ENCODE measurements around the gene BRIP1.

BRIP1 gene

GRCh38 chr17:61884864-61885263, 21.5 kb upstream of the BRIP1 start:
- no peaks in the 10 kb centered on the region for H3K4me1 ChIP-seq (ENCODE audit: control insufficient read depth, insufficient read depth, low read length)
- no peak overlapping the region for H3K27ac ChIP-seq (ENCODE audit: low read depth, low read length)
- H3K36me3 ChIP-seq (ENCODE audit: control insufficient read depth, insufficient read depth, low read length), result peaks cover 69% of the 10 kb centered on the region

DNA sequence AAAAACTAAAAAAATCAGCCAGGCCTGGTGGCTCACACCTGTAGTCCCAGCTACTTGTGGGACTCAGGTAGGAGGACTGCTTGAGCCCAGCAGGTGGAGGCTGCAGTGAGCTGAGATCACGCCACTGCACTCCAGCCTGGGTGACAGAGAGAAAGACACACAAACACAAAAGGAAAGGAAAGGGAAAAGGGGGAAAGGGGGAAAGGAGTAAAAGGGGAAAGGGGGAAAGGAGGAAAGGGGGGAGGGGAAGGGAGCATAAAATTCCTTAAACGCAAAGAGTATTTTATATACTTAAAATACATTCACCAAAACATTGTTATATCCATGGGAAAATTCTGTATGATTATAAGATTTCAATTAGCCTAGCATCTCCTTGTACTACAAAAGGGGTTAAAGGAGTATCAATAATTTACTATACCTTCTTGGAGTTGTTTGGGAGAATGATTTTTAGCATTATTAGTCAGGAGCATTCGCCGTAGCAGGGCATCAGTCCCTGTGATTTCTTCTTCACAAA, 17.3 kb upstream of the BRIP1 start:
- H3K9ac ChIP-seq (ENCODE audit: low read depth, low read length), result no peak overlapping the region
- no peak overlapping the region for H3K27ac ChIP-seq (ENCODE audit: low read depth, low read length)
- peaks cover 71% of the 10 kb centered on the region for H3K36me3 ChIP-seq (ENCODE audit: control insufficient read depth, insufficient read depth, low read length)
- no peak overlapping the region for H3K4me3 ChIP-seq (ENCODE audit: low read depth, low read length)
- H3K27me3 ChIP-seq (ENCODE audit: control insufficient read depth, insufficient read depth, low read length), result no peaks in the 10 kb centered on the region
- no peaks in the 10 kb centered on the region for H3K9me3 ChIP-seq (ENCODE audit: control insufficient read depth, insufficient read depth, low read length)
- no peaks in the 10 kb centered on the region for H3K4me1 ChIP-seq (ENCODE audit: control insufficient read depth, insufficient read depth, low read length)

More at GRCh38 chr17:61884864-61885263, 21.5 kb upstream of the BRIP1 start:
- H3K27me3 ChIP-seq (ENCODE audit: control insufficient read depth, insufficient read depth, low read length), result no peaks in the 10 kb centered on the region
- H3K4me3 ChIP-seq (ENCODE audit: low read depth, low read length), result no peak overlapping the region
- H3K9ac ChIP-seq (ENCODE audit: low read depth, low read length), result no peak overlapping the region
- no peaks in the 10 kb centered on the region for H3K9me3 ChIP-seq (ENCODE audit: control insufficient read depth, insufficient read depth, low read length)

GRCh38 chr17:61878984-61879612, 15.8 kb upstream of the BRIP1 start:
- no peaks in the 10 kb centered on the region for H3K4me1 ChIP-seq (ENCODE audit: control insufficient read depth, insufficient read depth, low read length)
- H3K36me3 ChIP-seq (ENCODE audit: control insufficient read depth, insufficient read depth, low read length), result peaks cover 73% of the 10 kb centered on the region
- H3K27me3 ChIP-seq (ENCODE audit: control insufficient read depth, insufficient read depth, low read length), result no peaks in the 10 kb centered on the region
- H3K27ac ChIP-seq (ENCODE audit: low read depth, low read length), result no peak overlapping the region
- no peaks in the 10 kb centered on the region for H3K9me3 ChIP-seq (ENCODE audit: control insufficient read depth, insufficient read depth, low read length)
- no peak overlapping the region for H3K4me3 ChIP-seq (ENCODE audit: low read depth, low read length)
- no peak overlapping the region for H3K9ac ChIP-seq (ENCODE audit: low read depth, low read length)

- Histone ChIP-seq H3K27me3 (ENCODE audit: control insufficient read depth, insufficient read depth, low read length) (no peaks in the 10 kb centered on the region), H3K9me3 (ENCODE audit: control insufficient read depth, insufficient read depth, low read length) (no peaks in the 10 kb centered on the region), H3K27ac (ENCODE audit: low read depth, low read length) (no peak overlapping the region), H3K4me3 (ENCODE audit: low read depth, low read length) (no peak overlapping the region), H3K36me3 (ENCODE audit: control insufficient read depth, insufficient read depth, low read length) (peaks cover 72% of the 10 kb centered on the region), H3K9ac (ENCODE audit: low read depth, low read length) (no peak overlapping the region), H3K4me1 (ENCODE audit: control insufficient read depth, insufficient read depth, low read length) (no peaks in the 10 kb centered on the region)
These were observed 15.2 kb upstream of the BRIP1 start for GRCh38 chr17:61878520-61878919.

DNA sequence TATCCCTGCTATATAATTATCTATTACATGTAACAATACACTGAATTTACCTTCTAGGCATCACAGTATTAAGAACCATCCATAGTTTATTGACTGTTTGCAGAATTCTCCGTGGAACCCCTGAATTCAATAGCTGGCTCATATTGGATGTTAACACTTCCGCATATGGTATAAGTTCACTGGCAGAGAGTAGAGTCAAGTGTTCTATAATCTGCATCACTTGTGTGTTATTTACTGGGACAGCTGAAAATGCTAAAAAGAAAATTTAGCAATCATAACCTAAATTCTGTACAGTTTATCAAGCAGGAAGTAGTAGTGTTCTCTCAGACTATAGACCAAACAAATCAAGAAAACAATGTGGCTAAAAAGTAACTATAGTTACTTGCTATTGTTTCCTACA, 14.5 kb upstream of the BRIP1 start:
- Histone ChIP-seq H3K36me3 (ENCODE audit: control insufficient read depth, insufficient read depth, low read length) (peaks cover 70% of the 10 kb centered on the region), H3K27ac (ENCODE audit: low read depth, low read length) (no peak overlapping the region), H3K4me1 (ENCODE audit: control insufficient read depth, insufficient read depth, low read length) (no peaks in the 10 kb centered on the region), H3K9me3 (ENCODE audit: control insufficient read depth, insufficient read depth, low read length) (no peaks in the 10 kb centered on the region), H3K27me3 (ENCODE audit: control insufficient read depth, insufficient read depth, low read length) (no peaks in the 10 kb centered on the region), H3K4me3 (ENCODE audit: low read depth, low read length) (no peak overlapping the region), H3K9ac (ENCODE audit: low read depth, low read length) (no peak overlapping the region)

DNA sequence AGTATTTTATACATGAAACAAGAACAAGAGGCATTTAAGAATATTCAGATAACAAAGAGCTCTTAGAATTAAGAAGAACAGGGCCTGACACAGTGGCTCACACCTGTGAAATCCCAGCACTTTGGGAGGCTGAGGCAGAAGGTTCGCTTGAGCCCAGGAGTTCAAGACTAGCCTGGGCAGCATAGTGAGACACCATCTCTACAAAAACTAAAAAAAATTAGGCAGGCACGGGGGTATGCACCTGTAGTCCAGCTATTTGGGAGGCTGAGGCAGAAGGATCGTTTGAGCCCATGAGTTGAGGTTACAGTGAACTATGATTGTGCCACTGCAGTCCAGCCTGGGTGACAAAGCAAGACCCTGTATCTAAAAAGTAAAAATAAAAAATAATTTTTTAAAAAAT, 12.5 kb upstream of the BRIP1 start:
- H3K9ac ChIP-seq (ENCODE audit: low read depth, low read length), result no peak overlapping the region
- peaks cover 70% of the 10 kb centered on the region for H3K36me3 ChIP-seq (ENCODE audit: control insufficient read depth, insufficient read depth, low read length)
- no peak overlapping the region for H3K27ac ChIP-seq (ENCODE audit: low read depth, low read length)
- no peaks in the 10 kb centered on the region for H3K27me3 ChIP-seq (ENCODE audit: control insufficient read depth, insufficient read depth, low read length)
- H3K4me1 ChIP-seq (ENCODE audit: control insufficient read depth, insufficient read depth, low read length), result no peaks in the 10 kb centered on the region
- H3K9me3 ChIP-seq (ENCODE audit: control insufficient read depth, insufficient read depth, low read length), result no peaks in the 10 kb centered on the region
- H3K4me3 ChIP-seq (ENCODE audit: low read depth, low read length), result no peak overlapping the region

DNA sequence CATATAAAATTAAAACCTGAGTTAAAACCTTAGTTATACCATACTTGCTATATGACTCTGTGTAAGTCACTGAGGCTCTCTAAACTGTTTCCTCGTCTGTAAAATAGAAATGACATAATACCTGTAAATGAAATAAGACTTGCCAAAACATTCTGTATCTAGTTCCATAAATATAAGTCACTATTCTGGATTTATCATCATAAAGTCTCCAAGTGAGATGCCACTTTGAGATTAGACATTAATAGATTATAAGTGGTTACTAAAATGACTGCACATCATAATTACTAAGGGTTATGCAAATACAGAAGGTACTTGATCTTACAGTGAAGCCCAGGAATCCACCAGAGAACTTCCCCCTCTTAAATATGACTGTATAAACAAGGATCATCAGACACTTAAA, 12.0 kb upstream of the BRIP1 start:
- H3K27ac ChIP-seq (ENCODE audit: low read depth, low read length), result no peak overlapping the region
- peaks cover 76% of the 10 kb centered on the region for H3K36me3 ChIP-seq (ENCODE audit: control insufficient read depth, insufficient read depth, low read length)

GRCh38 chr17:61874075-61874474, 10.7 kb upstream of the BRIP1 start:
- H3K27me3 ChIP-seq (ENCODE audit: control insufficient read depth, insufficient read depth, low read length), result no peaks in the 10 kb centered on the region
- H3K27ac ChIP-seq (ENCODE audit: low read depth, low read length), result no peak overlapping the region
- H3K4me3 ChIP-seq (ENCODE audit: low read depth, low read length), result no peak overlapping the region
- H3K9me3 ChIP-seq (ENCODE audit: control insufficient read depth, insufficient read depth, low read length), result no peaks in the 10 kb centered on the region
- H3K4me1 ChIP-seq (ENCODE audit: control insufficient read depth, insufficient read depth, low read length), result no peaks in the 10 kb centered on the region
- no peak overlapping the region for H3K9ac ChIP-seq (ENCODE audit: low read depth, low read length)
- peaks cover 80% of the 10 kb centered on the region for H3K36me3 ChIP-seq (ENCODE audit: control insufficient read depth, insufficient read depth, low read length)

More for the DNA sequence above, 12.0 kb upstream of the BRIP1 start:
- no peak overlapping the region for H3K9ac ChIP-seq (ENCODE audit: low read depth, low read length)
- no peak overlapping the region for H3K4me3 ChIP-seq (ENCODE audit: low read depth, low read length)
- H3K9me3 ChIP-seq (ENCODE audit: control insufficient read depth, insufficient read depth, low read length), result no peaks in the 10 kb centered on the region
- no peaks in the 10 kb centered on the region for H3K4me1 ChIP-seq (ENCODE audit: control insufficient read depth, insufficient read depth, low read length)
- no peaks in the 10 kb centered on the region for H3K27me3 ChIP-seq (ENCODE audit: control insufficient read depth, insufficient read depth, low read length)

GRCh38 chr17:61872099-61872498, 8.8 kb upstream of the BRIP1 start:
- Histone ChIP-seq H3K4me1 (ENCODE audit: control insufficient read depth, insufficient read depth, low read length) (no peaks in the 10 kb centered on the region), H3K36me3 (ENCODE audit: control insufficient read depth, insufficient read depth, low read length) (peaks cover 89% of the 10 kb centered on the region), H3K27ac (ENCODE audit: low read depth, low read length) (no peak overlapping the region), H3K9ac (ENCODE audit: low read depth, low read length) (no peak overlapping the region), H3K9me3 (ENCODE audit: control insufficient read depth, insufficient read depth, low read length) (no peaks in the 10 kb centered on the region), H3K27me3 (ENCODE audit: control insufficient read depth, insufficient read depth, low read length) (no peaks in the 10 kb centered on the region), H3K4me3 (ENCODE audit: low read depth, low read length) (no peak overlapping the region)

DNA sequence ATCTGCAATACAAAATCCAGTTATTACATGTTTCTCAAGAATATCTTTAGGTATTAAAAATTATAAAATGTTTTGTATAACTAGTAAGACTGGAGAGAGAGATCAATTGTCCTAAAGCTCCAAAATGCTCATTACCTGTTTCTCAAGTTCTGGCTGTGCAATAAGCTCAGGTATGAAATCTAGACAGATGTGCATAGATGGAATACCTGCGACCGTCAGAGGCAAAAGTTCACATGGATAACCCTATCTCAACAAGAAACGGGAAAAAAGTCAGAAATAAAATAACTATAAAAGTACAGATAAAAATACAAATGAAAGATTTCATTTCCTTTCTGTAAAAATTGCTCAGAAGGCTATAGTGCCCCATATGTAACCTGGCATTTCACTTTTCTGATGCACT, 5.8 kb upstream of the BRIP1 start:
- H3K9ac ChIP-seq (ENCODE audit: low read depth, low read length), result no peak overlapping the region
- H3K36me3 ChIP-seq (ENCODE audit: control insufficient read depth, insufficient read depth, low read length), result peaks cover 67% of the 10 kb centered on the region
- no peaks in the 10 kb centered on the region for H3K9me3 ChIP-seq (ENCODE audit: control insufficient read depth, insufficient read depth, low read length)
- no peaks in the 10 kb centered on the region for H3K4me1 ChIP-seq (ENCODE audit: control insufficient read depth, insufficient read depth, low read length)
- no peak overlapping the region for H3K27ac ChIP-seq (ENCODE audit: low read depth, low read length)
- no peaks in the 10 kb centered on the region for H3K27me3 ChIP-seq (ENCODE audit: control insufficient read depth, insufficient read depth, low read length)
- H3K4me3 ChIP-seq (ENCODE audit: low read depth, low read length), result no peak overlapping the region

DNA sequence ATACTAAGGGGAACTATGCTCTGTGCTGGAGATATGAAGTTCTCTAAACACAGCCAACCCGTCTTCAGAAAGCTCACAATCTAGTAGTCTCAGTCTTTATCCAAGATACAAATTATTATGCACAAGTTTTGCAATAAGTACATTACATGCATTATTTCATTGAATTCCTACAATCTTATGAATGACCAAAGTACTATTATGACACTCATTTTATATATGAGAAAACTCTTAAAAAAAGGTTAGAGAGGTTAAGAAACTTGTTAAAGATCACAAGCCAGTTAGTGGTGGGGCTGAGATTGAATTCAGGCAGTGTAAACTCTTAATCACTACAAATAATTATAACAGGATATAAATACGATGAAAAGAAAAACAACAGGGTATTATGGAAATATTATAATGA, 4.7 kb upstream of the BRIP1 start:
- Histone ChIP-seq H3K4me3 (ENCODE audit: low read depth, low read length) (no peak overlapping the region), H3K36me3 (ENCODE audit: control insufficient read depth, insufficient read depth, low read length) (peaks cover 57% of the 10 kb centered on the region)

More for the DNA sequence above, 4.7 kb upstream of the BRIP1 start:
- H3K9me3 ChIP-seq (ENCODE audit: control insufficient read depth, insufficient read depth, low read length), result no peaks in the 10 kb centered on the region
- H3K4me1 ChIP-seq (ENCODE audit: control insufficient read depth, insufficient read depth, low read length), result no peaks in the 10 kb centered on the region
- no peak overlapping the region for H3K27ac ChIP-seq (ENCODE audit: low read depth, low read length)
- no peak overlapping the region for H3K9ac ChIP-seq (ENCODE audit: low read depth, low read length)
- H3K27me3 ChIP-seq (ENCODE audit: control insufficient read depth, insufficient read depth, low read length), result no peaks in the 10 kb centered on the region

All from HUES48 (cell line).